Measurements from ENCODE around the gene OR4C3.
"Not testable (repeated sequence)": the region's sequence is repeated elsewhere in the genome, so short reads cannot be mapped to it uniquely, and the experiment has no call there.

OR4C3 gene

DNA sequence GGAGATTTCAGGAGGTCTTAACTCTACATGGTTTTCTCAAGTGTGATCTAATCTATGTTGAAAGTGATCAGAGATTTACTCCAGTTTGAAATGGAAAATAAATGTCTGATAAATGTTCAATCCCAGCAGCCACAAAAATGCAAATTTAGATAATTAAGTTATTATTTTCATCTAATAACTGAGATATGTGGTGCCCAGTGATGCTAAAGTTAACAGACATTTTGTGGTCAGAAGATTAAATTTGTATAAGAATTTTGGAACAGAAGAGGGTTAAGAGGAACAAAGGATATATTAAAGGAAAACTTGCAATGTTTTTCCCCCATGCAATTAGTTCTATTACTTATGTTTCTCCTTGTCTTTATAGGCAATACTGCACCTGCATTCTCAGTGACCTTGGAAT lies at the start of gene OR4C3:
OR4C3 (plus strand) TSS at position 301 of the 400 bp plus-strand sequence. CDS start 102 bp downstream, outside the sequence.
- not testable (repeated sequence) for DNase-seq (ENCODE audit: low read depth in 2 of 2)

DNA sequence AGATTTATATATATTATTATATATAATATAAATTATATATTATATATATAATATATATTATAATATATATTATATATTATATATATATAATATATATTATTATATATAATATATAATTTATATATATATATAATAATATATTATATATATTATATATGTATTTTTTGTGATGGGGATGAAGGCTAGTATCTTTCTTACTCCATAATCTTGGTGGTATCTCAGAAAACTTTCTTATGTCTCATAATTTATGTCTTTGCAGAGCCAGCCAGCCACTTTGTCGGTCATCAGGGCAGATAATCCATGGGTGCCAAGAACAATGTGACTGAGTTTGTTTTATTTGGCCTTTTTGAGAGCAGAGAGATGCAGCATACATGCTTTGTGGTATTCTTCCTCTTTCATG lies 18.8 kb upstream of the OR4C3 start, which contains the start of gene OR4S1:
OR4S1 (plus strand) TSS at position 301 of the 400 bp plus-strand sequence; CDS start at position 301, 0 bp downstream.
- DNase-seq (ENCODE audit: low read depth in 2 of 2), result no peak

DNA sequence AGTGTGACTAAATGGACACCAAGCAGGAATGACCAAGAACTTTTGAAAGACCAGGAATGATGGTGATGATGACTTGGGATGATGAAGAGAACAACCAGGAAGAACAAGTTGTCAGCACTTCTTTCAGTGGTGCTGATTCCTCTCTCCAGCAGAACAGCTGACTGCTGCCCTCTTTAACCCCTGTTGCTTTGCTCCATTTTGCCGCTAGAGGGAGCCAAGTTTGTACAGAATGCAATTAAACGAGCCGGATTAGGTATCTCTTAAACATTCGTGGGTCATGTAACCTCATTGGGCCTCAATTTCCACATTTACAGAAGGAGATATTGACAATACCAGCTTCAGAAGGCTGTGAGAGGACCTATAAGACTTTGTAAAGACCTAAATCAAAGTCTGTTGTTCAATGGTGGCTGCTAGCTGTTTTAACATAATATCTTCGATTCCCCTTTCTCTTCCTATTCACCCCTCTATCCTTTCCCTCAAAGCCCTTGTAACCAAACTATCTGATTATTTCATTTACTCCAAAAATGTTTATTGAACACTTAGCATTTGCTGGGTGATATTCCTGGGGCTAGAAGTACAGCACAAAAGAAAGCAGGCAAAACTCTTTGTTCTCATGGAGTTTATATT lies 16.8 kb upstream of the OR4C3 start:
- DNase-seq (ENCODE audit: low read depth in 2 of 2), result peak; percentile 33 to 49

DNA sequence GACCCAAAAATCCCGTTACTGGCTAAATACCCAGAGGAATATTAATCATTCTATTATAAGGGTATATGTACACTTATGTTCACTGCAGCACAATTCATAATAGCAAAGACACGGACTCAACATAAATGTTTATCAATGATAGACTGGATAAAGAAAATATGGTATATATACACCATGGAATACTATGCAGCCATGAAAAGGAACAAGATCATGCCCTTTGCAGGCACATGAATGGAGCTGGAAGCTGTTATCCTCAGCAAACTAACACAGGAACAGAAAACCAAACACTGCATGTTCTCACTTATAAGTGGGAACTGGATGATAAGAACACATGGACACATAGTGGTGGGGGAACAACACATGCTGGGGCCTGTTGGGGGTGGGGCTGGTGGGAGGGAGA lies 11.1 kb upstream of the OR4C3 start:
- DNase-seq (ENCODE audit: low read depth in 2 of 2), result not testable (repeated sequence)

DNA sequence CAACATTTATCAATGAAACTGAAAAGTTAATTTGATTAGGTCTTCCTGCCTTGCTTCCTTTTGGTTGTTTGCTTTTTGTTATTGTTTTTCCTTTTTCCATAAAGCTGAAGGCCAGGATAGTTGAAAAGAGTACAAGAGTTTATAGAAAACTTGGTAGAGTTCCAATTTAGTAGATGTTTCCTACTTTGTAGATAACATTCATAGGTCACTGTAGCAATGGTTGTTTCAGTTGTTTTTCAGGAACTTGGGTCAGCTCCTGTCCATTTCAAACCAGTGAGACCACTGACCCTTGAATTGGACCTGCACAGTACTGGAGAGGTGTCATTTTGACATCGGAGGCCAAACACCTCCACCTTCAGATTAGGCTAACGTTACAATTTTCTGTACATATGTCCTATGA lies 4.9 kb upstream of the OR4C3 start:
- not testable (repeated sequence) for DNase-seq (ENCODE audit: low read depth in 2 of 2)

DNA sequence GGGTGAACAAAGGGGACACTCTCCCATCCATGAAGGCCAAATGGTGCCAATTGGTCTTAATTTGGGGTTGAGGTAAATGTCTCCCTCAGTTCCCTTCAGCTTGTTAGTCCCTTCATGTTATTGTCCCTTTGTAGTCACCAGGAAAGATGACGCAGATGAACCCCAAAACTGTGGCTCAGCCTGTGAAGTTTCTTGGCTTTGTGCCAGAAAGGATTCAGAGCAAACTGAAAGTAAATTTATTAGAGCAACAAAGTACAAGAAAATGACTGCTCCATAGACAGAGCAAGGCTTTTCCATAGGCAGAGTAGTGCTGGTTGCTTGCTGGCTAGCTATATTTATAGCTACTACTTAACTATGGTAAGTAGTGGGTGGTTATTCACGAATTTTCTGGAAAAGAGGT lies 16.7 kb downstream of the OR4C3 start:
- no peak for DNase-seq (ENCODE audit: low read depth in 2 of 2)

DNA sequence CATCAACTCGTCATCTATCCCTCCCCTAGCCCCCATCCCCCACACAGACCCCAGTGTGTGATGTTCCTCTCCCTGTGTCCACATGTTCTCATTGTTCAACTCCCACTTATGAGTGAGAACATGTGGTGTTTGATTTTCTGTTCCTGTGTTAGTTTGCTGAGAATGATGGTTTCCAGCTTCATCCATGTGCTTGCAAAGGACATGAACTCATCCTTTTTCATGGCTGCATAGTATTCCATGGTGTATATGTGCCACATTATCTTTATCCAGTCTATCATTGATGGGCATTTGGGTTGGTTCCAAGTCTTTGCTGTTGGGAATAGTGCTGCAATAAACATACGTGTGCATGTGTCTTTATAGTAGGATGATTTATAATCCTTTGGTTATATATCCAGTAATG lies 17.8 kb downstream of the OR4C3 start:
- DNase-seq (ENCODE audit: low read depth in 2 of 2), result not testable (repeated sequence)

DNA sequence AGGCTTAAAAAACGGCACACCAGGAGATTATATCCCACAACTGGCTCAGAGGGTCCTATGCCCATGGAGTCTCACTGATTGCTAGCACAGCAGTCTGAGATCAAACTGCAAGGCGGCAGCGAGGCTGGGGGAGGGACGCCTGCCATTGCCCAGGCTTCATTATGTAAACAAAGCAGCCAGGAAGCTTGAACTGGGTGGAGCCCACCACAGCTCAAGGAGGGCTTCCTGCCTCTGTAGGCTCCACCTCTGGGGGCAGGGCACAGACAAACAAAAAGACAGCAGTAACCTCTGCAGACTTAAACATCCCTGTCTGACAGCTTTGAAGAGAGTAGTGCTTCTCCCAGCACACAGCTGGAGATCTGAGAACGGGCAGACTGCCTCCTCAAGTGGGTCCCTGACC lies 21.6 kb downstream of the OR4C3 start:
- not testable (repeated sequence) for DNase-seq (ENCODE audit: low read depth in 2 of 2)

DNA sequence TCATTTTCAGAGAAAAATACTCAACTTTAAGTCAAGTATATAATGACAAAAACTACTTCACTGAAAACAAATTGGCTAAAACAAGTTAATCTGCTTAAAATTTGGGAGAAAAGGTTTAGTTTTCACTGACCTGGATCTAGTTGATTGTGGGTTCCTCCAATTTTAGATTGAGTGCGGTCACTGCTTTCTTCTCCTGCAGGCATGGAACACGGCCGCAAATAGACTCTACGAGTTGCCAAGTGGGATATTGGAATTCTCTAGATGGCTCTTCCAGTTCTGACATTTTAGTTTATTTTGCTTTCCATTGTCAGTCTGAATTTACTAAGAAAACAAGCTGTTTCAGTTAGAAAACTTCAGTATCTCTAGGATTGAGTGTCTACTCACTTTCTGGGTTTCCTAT lies 29.3 kb downstream of the OR4C3 start:
- no peak for DNase-seq (ENCODE audit: low read depth in 2 of 2)

DNA sequence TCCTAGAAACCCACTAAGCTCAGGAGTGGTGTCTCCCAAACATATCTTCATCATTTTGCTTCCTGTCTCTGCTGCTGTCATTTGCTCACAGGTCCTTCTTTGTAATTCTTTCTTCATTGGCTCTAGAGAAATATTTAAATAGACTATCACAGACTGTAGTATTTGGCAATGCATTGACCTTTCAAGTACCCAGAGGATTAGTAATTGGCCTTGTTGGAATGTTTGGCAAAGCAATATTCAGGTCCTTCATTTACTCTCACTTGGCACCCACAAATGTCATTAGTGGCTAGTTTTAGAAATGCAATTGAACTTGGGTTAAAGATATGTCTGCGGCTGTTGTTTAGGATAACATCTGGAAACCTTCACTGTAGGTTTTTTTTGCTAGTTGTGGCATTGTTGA lies 30.0 kb downstream of the OR4C3 start:
- no peak for DNase-seq (ENCODE audit: low read depth in 2 of 2)

DNA sequence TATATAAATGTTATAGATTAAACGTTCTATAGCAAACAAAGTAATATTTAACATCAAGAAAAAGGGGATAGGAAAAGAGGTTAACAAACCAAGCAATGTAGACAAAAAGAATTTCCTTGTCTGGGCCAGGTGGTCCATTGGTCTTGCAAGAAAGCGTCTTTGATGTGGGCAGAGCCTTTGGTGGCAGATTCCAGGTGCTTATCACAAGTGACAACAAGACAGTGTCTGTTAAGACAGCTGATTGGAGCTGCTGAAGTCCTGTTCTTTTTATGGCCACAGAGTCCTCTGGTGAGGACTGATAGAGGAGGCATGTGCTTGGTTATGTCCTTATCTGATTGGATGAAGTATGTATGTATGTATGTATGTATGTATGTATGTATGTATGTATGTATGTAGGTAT lies 36.6 kb downstream of the OR4C3 start:
- not testable (repeated sequence) for DNase-seq (ENCODE audit: low read depth in 2 of 2)

DNA sequence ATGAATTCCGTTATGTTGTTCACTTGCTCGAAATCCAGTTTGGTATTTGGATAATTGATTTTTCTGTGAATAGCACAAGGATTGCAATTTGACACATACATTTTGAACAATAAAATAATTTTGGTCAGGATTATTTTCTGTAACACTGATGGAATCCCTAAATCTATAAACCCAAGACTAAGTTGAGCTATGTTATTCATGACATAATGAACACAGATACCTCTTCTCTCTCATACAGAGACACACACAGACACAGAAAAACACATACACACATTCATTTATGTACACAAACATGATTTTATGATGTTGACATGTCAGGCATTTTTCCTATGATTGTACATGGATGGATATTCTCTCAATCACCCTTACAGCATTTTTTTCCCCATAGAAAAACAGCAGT lies 41.6 kb downstream of the OR4C3 start, which contains the start of gene OR4C5:
OR4C5 (minus strand) TSS at position 101 of the 400 bp plus-strand sequence; CDS start at position 101, 0 bp downstream.
- DNase-seq (ENCODE audit: low read depth in 2 of 2), result no peak

Data from stimulated activated CD4-positive, alpha-beta T cell treated with anti-CD3 and anti-CD28 coated beads, Interleukin-1b, Interleukin-23, amount 100 ng/mL, for 1 hour (primary cell).